Measurements from ENCODE around the gene MSMP. TPM values are rescaled to one million over a fixed set of nuclear protein-coding genes. Genes with fewer than 3 reads are reported as not detected.

MSMP gene
- total RNA-seq, 1 donor: not detected

DNA sequence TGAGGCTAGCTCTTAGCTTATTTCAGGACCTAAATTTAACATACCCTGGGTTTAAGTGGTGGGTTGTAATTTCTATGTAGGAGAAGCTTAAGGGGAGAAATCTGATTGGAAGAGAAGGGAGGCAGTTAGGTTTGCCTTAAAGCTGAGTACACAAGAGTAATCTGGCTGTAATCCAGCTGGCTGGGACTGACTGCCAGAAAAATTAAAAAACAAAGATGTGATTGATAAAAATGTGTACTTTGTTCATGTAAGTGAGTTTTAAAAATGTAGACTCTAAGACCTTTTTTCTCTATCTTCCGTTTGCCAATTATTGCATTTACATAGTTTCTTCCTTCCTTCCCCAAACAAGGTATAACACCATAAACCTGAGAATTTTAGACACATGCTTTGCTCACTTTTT, 17.5 kb upstream of the MSMP start:
- no peak overlapping the region for H3K4me3 ChIP-seq (ENCODE audit: low read depth, low read length)
- peak; percentile 48 for DNase-seq (ENCODE audit: low read depth)
- TF ChIP-seq, protein P1, sequence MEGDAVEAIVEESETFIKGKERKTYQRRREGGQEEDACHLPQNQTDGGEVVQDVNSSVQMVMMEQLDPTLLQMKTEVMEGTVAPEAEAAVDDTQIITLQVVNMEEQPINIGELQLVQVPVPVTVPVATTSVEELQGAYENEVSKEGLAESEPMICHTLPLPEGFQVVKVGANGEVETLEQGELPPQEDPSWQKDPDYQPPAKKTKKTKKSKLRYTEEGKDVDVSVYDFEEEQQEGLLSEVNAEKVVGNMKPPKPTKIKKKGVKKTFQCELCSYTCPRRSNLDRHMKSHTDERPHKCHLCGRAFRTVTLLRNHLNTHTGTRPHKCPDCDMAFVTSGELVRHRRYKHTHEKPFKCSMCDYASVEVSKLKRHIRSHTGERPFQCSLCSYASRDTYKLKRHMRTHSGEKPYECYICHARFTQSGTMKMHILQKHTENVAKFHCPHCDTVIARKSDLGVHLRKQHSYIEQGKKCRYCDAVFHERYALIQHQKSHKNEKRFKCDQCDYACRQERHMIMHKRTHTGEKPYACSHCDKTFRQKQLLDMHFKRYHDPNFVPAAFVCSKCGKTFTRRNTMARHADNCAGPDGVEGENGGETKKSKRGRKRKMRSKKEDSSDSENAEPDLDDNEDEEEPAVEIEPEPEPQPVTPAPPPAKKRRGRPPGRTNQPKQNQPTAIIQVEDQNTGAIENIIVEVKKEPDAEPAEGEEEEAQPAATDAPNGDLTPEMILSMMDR (IDR thresholded peaks at IDR 0.05; ENCODE audit: insufficient read depth, low read length): no peak

DNA sequence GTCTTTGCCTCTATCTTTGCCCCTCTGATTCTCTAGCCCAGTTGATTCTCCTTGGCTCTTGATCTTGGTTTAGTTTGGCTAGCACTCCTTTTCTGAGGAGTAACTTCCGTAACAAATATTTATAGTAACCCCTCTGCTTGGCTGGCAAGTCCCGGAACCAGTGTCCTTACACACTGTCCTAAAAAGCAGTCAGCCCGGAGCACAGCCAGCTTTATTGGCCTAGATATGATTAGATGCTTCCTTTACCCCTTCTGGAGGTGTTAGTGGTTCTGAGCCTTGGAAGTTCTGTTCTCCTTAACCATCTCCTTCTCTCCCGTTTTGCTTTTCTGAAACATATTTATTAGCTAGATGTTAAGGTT, 17.0 kb upstream of the MSMP start:
- no peak overlapping the region for H3K4me3 ChIP-seq (ENCODE audit: low read depth, low read length)
- DNase-seq (ENCODE audit: low read depth): no peak
- TF ChIP-seq, protein P1 (IDR thresholded peaks at IDR 0.05; ENCODE audit: insufficient read depth, low read length): no peak

DNA sequence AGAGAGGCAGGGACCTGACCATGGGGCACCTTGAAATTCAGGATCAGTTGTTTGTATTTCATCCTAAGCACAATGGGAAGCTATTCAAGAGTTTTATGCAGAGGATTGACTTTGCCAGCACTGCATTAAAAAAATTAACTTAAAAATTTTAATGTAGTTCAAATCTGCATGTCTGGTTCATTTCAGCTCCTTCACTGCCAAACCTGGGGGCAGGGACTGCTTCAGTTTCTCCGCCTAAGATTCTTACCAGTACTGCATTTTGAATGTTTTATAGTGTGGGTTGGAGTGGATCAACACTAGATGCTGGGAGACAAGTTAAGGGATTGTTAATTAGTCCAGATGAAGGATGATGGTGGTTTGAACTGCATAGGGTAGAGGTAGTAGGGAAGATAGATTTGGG, 15.7 kb upstream of the MSMP start:
- H3K4me3 ChIP-seq (ENCODE audit: low read depth, low read length): no peak overlapping the region
- TF ChIP-seq, protein P1 (IDR thresholded peaks at IDR 0.05; ENCODE audit: insufficient read depth, low read length): no peak
- no peak for DNase-seq (ENCODE audit: low read depth)

DNA sequence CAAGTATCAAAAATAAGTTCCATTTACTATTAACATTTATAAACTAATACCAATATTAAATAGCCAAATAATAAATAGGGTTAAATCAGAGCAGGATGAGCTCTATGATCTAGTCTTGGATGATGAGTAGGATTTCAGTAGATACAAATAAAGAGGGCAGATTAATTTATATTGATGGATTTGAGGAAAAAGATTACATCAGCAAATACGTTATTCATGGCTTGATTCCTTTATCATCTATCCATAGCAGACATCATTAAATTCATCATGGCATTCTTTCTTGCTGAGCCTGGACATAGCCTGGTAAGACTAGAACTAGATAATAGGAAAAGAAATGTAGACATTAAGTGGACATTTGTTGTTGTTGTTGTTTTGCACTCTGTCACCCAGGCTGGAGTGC, 13.4 kb upstream of the MSMP start:
- DNase-seq (ENCODE audit: low read depth): no peak
- H3K4me3 ChIP-seq (ENCODE audit: low read depth, low read length): no peak overlapping the region

DNA sequence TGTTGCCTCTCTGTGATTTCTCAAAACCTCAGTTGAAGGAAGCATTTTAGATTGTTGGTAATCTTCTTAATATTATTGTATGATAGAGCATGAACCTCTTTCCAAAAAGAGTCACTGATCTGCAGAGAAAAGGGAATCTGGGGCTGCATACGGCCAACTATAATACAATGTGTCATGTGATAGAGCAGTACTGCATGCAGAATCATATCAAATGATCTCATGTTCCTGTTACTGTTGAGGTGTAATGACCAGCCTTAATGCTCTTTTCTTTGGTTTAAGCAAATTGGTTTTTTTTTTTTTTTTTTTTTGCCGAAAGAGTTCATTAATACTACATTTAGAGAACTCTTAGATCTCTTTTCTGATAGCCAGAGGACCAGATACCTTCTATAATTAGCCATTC, 12.9 kb upstream of the MSMP start:
- no peak overlapping the region for H3K4me3 ChIP-seq (ENCODE audit: low read depth, low read length)
- TF ChIP-seq, protein P1 (IDR thresholded peaks at IDR 0.05; ENCODE audit: insufficient read depth, low read length): no peak

More for the DNA sequence above, 13.4 kb upstream of the MSMP start:
- TF ChIP-seq, protein P1 (IDR thresholded peaks at IDR 0.05; ENCODE audit: insufficient read depth, low read length): no peak

DNA sequence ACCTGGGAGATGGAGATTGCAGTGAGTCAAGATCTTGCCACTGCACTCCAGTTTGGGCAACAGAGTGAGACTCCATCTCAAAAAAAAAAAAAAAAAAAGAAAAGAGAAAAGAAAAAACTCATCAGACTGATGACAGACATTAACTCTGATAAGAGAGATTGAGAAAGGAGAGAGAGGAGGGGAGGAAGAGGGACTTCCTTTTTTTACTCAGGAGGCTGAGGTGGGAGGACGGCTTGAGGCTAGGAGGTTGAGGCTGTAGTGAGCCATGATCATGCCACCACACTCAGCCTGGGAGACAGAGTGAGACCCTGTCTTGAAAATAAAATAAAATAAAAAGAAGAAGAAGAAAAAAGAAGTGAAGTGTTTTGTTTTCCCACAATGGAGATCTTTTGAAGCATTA, 9.7 kb upstream of the MSMP start:
- H3K4me3 ChIP-seq (ENCODE audit: low read depth, low read length): no peak overlapping the region
- TF ChIP-seq, protein P1 (IDR thresholded peaks at IDR 0.05; ENCODE audit: insufficient read depth, low read length): no peak
- no peak for DNase-seq (ENCODE audit: low read depth)

More for the DNA sequence above, 12.9 kb upstream of the MSMP start:
- no peak for DNase-seq (ENCODE audit: low read depth)

DNA sequence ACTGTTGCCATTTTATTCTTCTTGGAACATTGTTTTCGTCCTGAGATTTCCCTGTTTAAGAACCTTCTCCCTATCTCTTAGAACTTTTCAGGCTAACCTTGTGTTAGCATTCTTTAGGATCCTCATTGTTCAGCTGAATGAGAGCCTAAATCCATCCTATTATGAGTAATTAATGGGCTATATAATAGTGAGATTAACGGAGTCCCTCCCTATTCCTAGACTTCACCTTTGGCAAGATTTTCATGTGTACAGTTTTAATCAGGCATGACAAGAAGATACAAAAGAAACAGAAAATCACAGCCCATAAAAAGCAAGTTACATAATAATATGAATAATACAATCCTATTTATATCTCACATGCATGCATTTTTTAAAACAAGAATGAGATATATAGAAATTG, 9.1 kb upstream of the MSMP start:
- no peak for DNase-seq (ENCODE audit: low read depth)
- TF ChIP-seq, protein P1 (IDR thresholded peaks at IDR 0.05; ENCODE audit: insufficient read depth, low read length): no peak
- no peak overlapping the region for H3K4me3 ChIP-seq (ENCODE audit: low read depth, low read length)

All from fibroblast of the aortic adventitia (primary cell).